IPS-15b (cell line): ENCODE data around the gene VEPH1.

ENCODE experiments used
- H3K27me3 ChIP-seq: one replicate; pipeline ENCODE4 v1.6.1; 2013; ENCODE audit warnings: low read length; ENCODE audit not compliant: control insufficient read depth, insufficient read depth
- H3K36me3 ChIP-seq: one replicate; pipeline ENCODE4 v1.6.1; 2013; ENCODE audit warnings: low read length; ENCODE audit not compliant: control insufficient read depth, insufficient read depth
- H3K4me1 ChIP-seq: one replicate; pipeline ENCODE4 v1.6.1; 2013; ENCODE audit warnings: mild to moderate bottlenecking, low read length; ENCODE audit not compliant: control insufficient read depth, insufficient read depth
- H3K4me3 ChIP-seq: one replicate; pipeline ENCODE4 v1.5.1; 2013; ENCODE audit warnings: low read depth, low read length
- H3K9ac ChIP-seq: one replicate; pipeline ENCODE4 v1.6.1; 2013; ENCODE audit warnings: low read depth, mild to moderate bottlenecking, low read length
- H3K9me3 ChIP-seq: one replicate; pipeline ENCODE4 v1.6.1; 2013; ENCODE audit warnings: mild to moderate bottlenecking, low read length; ENCODE audit not compliant: control insufficient read depth, insufficient read depth

The VEPH1 gene

GRCh38 chr3:157233923-157234322, 269.3 kb downstream of the VEPH1 start:
- no peaks in the 10 kb centered on the region for H3K9me3 ChIP-seq
- H3K4me1 ChIP-seq: no peaks in the 10 kb centered on the region
- no peak overlapping the region for H3K9ac ChIP-seq
- no peaks in the 10 kb centered on the region for H3K27me3 ChIP-seq
- no peak overlapping the region for H3K4me3 ChIP-seq
- H3K36me3 ChIP-seq: no peaks in the 10 kb centered on the region

- no peak overlapping the region for H3K9ac ChIP-seq
- H3K27me3 ChIP-seq: no peaks in the 10 kb centered on the region
- H3K36me3 ChIP-seq: no peaks in the 10 kb centered on the region
- no peak overlapping the region for H3K4me3 ChIP-seq
- H3K9me3 ChIP-seq: no peaks in the 10 kb centered on the region
- no peaks in the 10 kb centered on the region for H3K4me1 ChIP-seq
Measured at GRCh38 chr3:157232141-157232540, 271.1 kb downstream of the VEPH1 start.

GRCh38 chr3:157231071-157231470, 272.1 kb downstream of the VEPH1 start:
- Histone ChIP-seq H3K4me1 (no peaks in the 10 kb centered on the region), H3K4me3 (no peak overlapping the region), H3K9me3 (no peaks in the 10 kb centered on the region), H3K9ac (no peak overlapping the region), H3K36me3 (no peaks in the 10 kb centered on the region), H3K27me3 (no peaks in the 10 kb centered on the region)

GRCh38 chr3:157226173-157226847, 276.9 kb downstream of the VEPH1 start:
- Histone ChIP-seq H3K27me3 (no peaks in the 10 kb centered on the region), H3K4me3 (no peak overlapping the region), H3K4me1 (no peaks in the 10 kb centered on the region), H3K9me3 (no peaks in the 10 kb centered on the region), H3K36me3 (no peaks in the 10 kb centered on the region), H3K9ac (no peak overlapping the region)

- Histone ChIP-seq H3K4me1 (no peaks in the 10 kb centered on the region), H3K4me3 (no peak overlapping the region), H3K27me3 (no peaks in the 10 kb centered on the region), H3K36me3 (no peaks in the 10 kb centered on the region), H3K9ac (no peak overlapping the region), H3K9me3 (no peaks in the 10 kb centered on the region)
Measured at GRCh38 chr3:157225001-157225400, 278.2 kb downstream of the VEPH1 start.

GRCh38 chr3:157220883-157221282, 282.3 kb downstream of the VEPH1 start:
- Histone ChIP-seq H3K9me3 (no peaks in the 10 kb centered on the region), H3K4me1 (no peaks in the 10 kb centered on the region), H3K9ac (no peak overlapping the region), H3K27me3 (no peaks in the 10 kb centered on the region), H3K36me3 (no peaks in the 10 kb centered on the region), H3K4me3 (no peak overlapping the region)

- Histone ChIP-seq H3K9me3 (no peaks in the 10 kb centered on the region), H3K36me3 (no peaks in the 10 kb centered on the region), H3K4me1 (no peaks in the 10 kb centered on the region), H3K9ac (no peak overlapping the region), H3K4me3 (no peak overlapping the region), H3K27me3 (no peaks in the 10 kb centered on the region)
Measured at GRCh38 chr3:157220211-157220610, 283.0 kb downstream of the VEPH1 start.

GRCh38 chr3:157219215-157219614, 284.0 kb downstream of the VEPH1 start:
- Histone ChIP-seq H3K9me3 (no peaks in the 10 kb centered on the region), H3K4me3 (no peak overlapping the region), H3K4me1 (no peaks in the 10 kb centered on the region), H3K9ac (no peak overlapping the region), H3K27me3 (no peaks in the 10 kb centered on the region), H3K36me3 (no peaks in the 10 kb centered on the region)
